GM21723 (cell line): Measurements from ENCODE around the gene PRKCZ.

Source experiments
- ATAC-seq: cut with Tn5 transposase; IDR thresholded peaks from one replicate; pipeline ENCODE4 v1.9.1; 2021; ENCODE audit warnings: mild to moderate bottlenecking, moderate library complexity; ENCODE audit not compliant: unreplicated experiment

The PRKCZ gene

GRCh38 chr1:2216767-2217058 lies 166.5 kb downstream of the PRKCZ start:
- no peak for ATAC-seq

- no peak for ATAC-seq
These were observed 171.1 kb downstream of the PRKCZ start for GRCh38 chr1:2221271-2221670.

- no peak for ATAC-seq
These were observed 174.0 kb downstream of the PRKCZ start for GRCh38 chr1:2224170-2224584.

GRCh38 chr1:2224631-2225428 lies 174.6 kb downstream of the PRKCZ start:
- no peak for ATAC-seq

GRCh38 chr1:2226525-2227345 lies 176.5 kb downstream of the PRKCZ start:
- peak; percentile 5 for ATAC-seq

- ATAC-seq, result peak; percentile 77
These were observed 177.3 kb downstream of the PRKCZ start for GRCh38 chr1:2227346-2228156.

- no peak for ATAC-seq
These were observed 178.0 kb downstream of the PRKCZ start, which contains the start of gene SKI for GRCh38 chr1:2228157-2228594. Gene SKI, plus strand, starts transcription at chr1:2228319. Its CDS starts 448 bp downstream, at chr1:2228767.

GRCh38 chr1:2228694-2229036 lies 178.5 kb downstream of the PRKCZ start:
- no peak for ATAC-seq

- ATAC-seq, result no peak
These were observed 179.0 kb downstream of the PRKCZ start for GRCh38 chr1:2229037-2229864.

GRCh38 chr1:2229911-2230731 lies 179.9 kb downstream of the PRKCZ start:
- ATAC-seq, result no peak

GRCh38 chr1:2230781-2231531 lies 180.7 kb downstream of the PRKCZ start:
- no peak for ATAC-seq

GRCh38 chr1:2231532-2232254 lies 181.5 kb downstream of the PRKCZ start:
- ATAC-seq, result no peak

GRCh38 chr1:2232255-2232915 lies 182.2 kb downstream of the PRKCZ start:
- ATAC-seq, result no peak

- ATAC-seq, result no peak
These were observed 182.8 kb downstream of the PRKCZ start for GRCh38 chr1:2232916-2233438.

- ATAC-seq, result no peak
These were observed 183.3 kb downstream of the PRKCZ start for GRCh38 chr1:2233468-2233867.

GRCh38 chr1:2233997-2234761 lies 184.0 kb downstream of the PRKCZ start:
- no peak for ATAC-seq

- no peak for ATAC-seq
These were observed 184.5 kb downstream of the PRKCZ start for GRCh38 chr1:2234762-2235113.
